ENCODE data around the gene FAM163A. TPM values are rescaled to one million over a fixed set of nuclear protein-coding genes. Genes with fewer than 3 reads are reported as not detected.

Gene FAM163A
- polyA plus RNA-seq = not detected in 2 replicates

DNA sequence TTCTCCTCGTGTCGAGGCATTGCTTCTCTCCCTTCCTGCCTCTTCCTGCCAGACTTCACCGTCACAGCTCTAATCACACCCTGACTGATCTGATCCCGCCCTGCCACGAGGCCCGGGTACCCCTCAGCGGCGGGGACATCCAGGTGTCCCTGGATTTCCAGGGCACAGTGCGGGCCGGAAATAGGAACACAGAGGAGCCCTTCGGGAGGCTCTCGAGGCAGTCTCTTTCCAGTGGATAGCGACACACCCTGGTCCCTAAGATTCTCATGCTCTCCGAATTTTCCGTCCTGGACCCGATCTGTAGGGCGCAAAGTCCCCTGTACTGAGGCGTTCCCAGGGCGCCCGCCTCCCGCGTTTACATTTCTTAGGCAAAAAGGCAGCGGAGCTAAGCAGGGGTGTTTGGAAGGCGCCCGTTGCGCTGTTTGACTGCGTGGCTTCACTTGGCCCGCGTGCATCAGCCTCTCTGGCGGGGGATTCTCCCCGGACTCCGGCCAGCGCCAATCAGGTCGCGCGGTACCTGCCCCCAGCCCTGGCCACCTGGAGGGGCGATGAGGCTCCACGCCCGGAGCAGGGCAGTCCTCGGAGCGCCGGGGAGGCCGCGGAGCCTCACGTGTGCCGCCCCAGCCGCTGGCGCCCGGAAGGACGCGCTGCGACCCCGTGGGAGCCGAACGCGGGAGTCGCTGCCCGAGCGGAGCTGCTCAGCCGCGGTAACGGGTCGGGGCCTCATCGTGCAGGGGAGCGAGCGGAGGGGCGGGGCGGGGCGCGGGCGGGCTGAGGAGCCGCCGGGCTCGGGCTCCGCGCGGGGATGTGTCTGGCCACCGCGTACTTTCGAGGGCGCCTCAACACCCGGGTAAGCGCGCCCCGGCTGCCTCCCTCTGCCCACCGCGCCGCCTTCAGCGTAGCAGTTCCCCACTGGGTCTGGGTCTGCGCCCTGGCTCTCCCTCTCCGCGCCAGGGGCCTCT lies at the start of gene FAM163A:
TSS of gene FAM163A (plus strand) at position 575 of the 962 bp plus-strand sequence. CDS start 69,807 bp downstream, outside the sequence.

Other genes with a start within 250 kb of the FAM163A start
- gene NPHS2, start 167.3 kb upstream of the FAM163A start, polyA plus RNA-seq = not detected in 2 replicates
- not detected in 2 replicates for gene TDRD5, start 151.5 kb upstream of the FAM163A start, polyA plus RNA-seq
- 16.3 and 25.9 TPM in 2 replicates for gene TOR1AIP2, start 134.5 kb downstream of the FAM163A start, polyA plus RNA-seq
- 17.1 and 22.5 TPM in 2 replicates for gene TOR1AIP1, start 139.0 kb downstream of the FAM163A start, polyA plus RNA-seq
- gene CEP350, start 211.5 kb downstream of the FAM163A start, polyA plus RNA-seq = 13.4 and 22.9 TPM in 2 replicates